Skeletal muscle tissue (tissue), 4 donors: ENCODE measurements around the gene ANGPTL2. TPM values are rescaled to one million over a fixed set of nuclear protein-coding genes. Genes with fewer than 3 reads are reported as not detected.
"Not testable (repeated sequence)": the region's sequence is repeated elsewhere in the genome, so short reads cannot be mapped to it uniquely, and the experiment has no call there.

Experiments
- H3K27ac ChIP-seq: one replicate; pipeline ENCODE4 v1.7.0; 2013; ENCODE audit warnings: mild to moderate bottlenecking, low read depth, low read length, inconsistent platforms
- H3K27me3 ChIP-seq, 3 donors: one replicate each; pipeline ENCODE4 v1.7.0; 2013; ENCODE audit warnings: low read length in 3 of 3; ENCODE audit not compliant: control insufficient read depth in 3 of 3, insufficient read depth in 3 of 3
- H3K36me3 ChIP-seq, 3 donors: one replicate each; pipeline ENCODE4 v1.7.0; 2013; ENCODE audit warnings: low read length in 3 of 3; ENCODE audit not compliant: control insufficient read depth in 3 of 3, insufficient read depth in 3 of 3
- H3K4me1 ChIP-seq, 3 donors: one replicate each; pipeline ENCODE4 v1.7.0; 2013; ENCODE audit warnings: low read length in 3 of 3, mild to moderate bottlenecking in 3 of 3; ENCODE audit not compliant: control insufficient read depth in 3 of 3, insufficient read depth in 3 of 3
- H3K4me3 ChIP-seq, 3 donors: one replicate each; pipeline ENCODE4 v1.7.0; 2013; ENCODE audit warnings: low read length in 3 of 3
- H3K9ac ChIP-seq, 3 donors: one replicate each; pipeline ENCODE4 v1.7.0; 2013; ENCODE audit warnings: low read length in 3 of 3, mild to moderate bottlenecking in 3 of 3, moderate library complexity in 2 of 3, low read depth in 1 of 3
- H3K9me3 ChIP-seq, 3 donors: one replicate each; pipeline ENCODE4 v1.7.0; 2013; ENCODE audit warnings: low read length in 3 of 3; ENCODE audit not compliant: control insufficient read depth in 3 of 3
- total RNA-seq: library from RNA; depleted of rRNA; stranded (reverse); fragments of >200 nt; gene quantifications from one replicate; pipeline ENCODE4 v1.2.3, GENCODE V29; 2014
- donor health status: Osteomylitis.

ANGPTL2 gene
- total RNA-seq, 1 donor from 2014 or later = 37.6 TPM

DNA sequence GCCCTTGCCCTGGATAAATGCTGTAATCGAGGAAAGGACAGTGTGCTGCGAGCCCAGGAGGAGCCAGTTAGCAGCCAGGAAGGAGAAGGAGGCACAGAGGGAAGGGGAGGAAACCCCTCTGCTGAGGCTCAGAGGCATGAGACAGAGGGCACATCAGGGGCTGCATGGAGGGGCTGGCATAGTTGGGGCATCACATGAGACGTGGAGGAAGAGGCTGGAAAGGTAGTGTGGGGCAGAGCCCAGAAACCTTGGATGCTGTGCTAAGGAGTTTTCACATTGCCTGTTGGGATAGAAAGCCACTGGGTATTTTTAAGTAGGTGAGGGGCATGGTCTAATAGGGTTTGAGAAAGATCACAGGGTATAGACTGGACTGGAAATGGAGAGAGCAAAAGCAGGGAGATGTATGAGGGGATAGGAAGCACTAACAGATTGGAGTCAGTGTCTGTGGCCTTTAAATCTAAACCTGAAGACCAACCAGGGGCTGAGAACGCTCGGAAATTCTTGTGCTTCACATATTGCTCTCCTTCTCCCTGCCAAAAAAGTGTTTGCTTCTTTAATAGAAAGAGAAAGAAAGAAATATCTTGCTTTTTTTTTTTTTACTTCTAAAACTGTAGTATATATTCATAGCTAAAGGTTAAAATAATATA, 33.0 kb upstream of the ANGPTL2 start:
- no peaks in the 10 kb centered on the region for H3K9me3 ChIP-seq

DNA sequence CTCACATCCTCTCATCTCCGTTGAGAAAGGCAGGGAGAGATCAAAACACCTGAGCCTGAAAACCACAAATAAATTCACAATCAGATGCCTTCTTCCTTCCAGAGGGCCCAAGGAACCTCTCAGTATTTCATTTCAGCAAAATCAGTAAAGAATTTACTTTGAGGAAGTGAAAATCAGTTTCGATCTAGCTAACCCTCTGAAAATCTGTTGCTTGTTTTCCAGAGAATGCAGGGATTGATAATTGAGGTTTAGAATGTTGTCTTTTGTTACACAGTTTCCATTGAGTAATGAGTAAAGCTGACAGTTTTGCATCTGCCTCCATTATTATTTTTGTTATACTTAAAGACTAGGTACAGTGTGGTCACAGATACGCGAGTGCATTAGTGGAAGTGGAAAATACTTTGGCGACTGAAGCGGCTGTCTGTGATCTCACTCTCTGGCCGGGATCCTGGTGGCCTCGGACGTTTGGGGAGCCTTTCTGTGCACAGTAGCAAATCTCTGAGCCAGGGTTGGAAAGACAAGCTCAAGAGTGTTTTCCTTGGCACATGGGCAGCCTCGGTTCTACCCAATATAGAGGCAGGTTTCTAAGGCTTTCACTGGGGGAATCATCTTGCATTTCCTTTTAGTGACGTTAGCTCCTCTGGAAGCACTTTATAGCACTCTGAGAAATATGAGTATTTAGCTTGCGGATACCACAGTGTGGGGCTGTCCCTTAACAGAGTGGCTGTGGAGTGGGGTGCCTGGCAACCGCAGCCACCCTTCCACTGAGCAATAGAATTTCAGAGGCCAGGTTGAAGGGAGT, 32.2 kb upstream of the ANGPTL2 start:
- Histone ChIP-seq H3K9ac (peak overlapping the region; percentile 52 to 74 (median 57)), H3K27me3 (no peaks in the 10 kb centered on the region), H3K36me3 (no peaks in the 10 kb centered on the region), H3K9me3 (no peaks in the 10 kb centered on the region), H3K4me1 (peaks cover 23 to 36% (median 32%) of the 10 kb centered on the region in 3 donors), H3K4me3 (peak overlapping the region; percentile 9 to 48 (median 41)), H3K27ac (peak overlapping the region; percentile 76)

More for the DNA sequence above, 33.0 kb upstream of the ANGPTL2 start:
- no peaks in the 10 kb centered on the region for H3K36me3 ChIP-seq
- no peaks in the 10 kb centered on the region for H3K27me3 ChIP-seq
- peak overlapping the region; percentile 52 to 74 (median 57) for H3K9ac ChIP-seq
- H3K4me3 ChIP-seq = peak overlapping the region in 1 of 3 donors; percentile 41
- peaks cover 28 to 40% (median 40%) of the 10 kb centered on the region in 3 donors for H3K4me1 ChIP-seq
- H3K27ac ChIP-seq = peak overlapping the region; percentile 76

DNA sequence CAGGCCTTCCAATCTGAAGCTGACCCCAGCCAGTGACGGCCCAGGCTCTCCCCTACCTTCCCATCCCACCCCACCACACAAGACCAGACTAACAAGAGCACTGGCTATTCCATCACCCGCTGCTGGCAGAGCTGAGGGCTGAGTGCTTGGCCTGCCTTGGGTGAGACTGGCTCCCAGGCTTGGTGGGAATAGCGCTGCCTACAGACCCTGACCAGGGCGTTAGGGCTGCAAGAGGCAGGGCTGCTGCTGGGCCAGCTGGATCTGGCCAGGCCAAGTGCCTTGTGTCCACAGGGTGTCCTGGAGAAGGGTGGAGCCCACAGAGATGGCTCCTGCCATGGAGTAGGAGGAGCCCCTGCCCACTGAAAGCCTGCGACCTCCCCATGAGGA, 31.6 kb upstream of the ANGPTL2 start:
- H3K27me3 ChIP-seq = no peaks in the 10 kb centered on the region
- H3K9ac ChIP-seq = peak overlapping the region in 2 of 3 donors; percentile 57 to 74
- no peaks in the 10 kb centered on the region for H3K9me3 ChIP-seq
- H3K4me3 ChIP-seq = no peak overlapping the region
- peak overlapping the region; percentile 76 for H3K27ac ChIP-seq
- H3K36me3 ChIP-seq = no peaks in the 10 kb centered on the region
- H3K4me1 ChIP-seq = peaks cover 18 to 31% (median 26%) of the 10 kb centered on the region in 3 donors

DNA sequence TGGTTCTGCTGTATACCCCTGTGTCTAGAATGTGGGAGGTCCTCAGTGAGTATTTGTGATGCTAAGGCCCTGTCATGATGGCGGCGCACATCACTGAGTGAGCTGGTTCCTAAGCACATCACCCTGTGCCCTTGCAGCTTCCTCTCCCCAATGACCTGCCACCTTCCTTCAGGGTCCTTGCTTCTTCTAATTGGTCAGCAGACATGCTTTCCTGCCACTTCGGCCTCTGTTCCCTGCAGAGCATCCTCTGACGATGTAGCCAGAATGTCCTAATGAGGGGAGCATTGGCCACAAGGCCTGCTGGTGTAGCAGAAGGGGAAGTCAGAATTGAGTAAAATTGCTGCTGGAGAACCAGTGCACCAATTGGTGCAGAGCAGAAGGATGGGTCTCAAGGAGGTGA, 31.1 kb upstream of the ANGPTL2 start:
- H3K9ac ChIP-seq = peak overlapping the region in 1 of 3 donors; percentile 35
- no peaks in the 10 kb centered on the region for H3K9me3 ChIP-seq
- peaks cover 15 to 29% (median 24%) of the 10 kb centered on the region in 3 donors for H3K4me1 ChIP-seq
- H3K27ac ChIP-seq = no peak overlapping the region
- H3K36me3 ChIP-seq = no peaks in the 10 kb centered on the region
- H3K4me3 ChIP-seq = no peak overlapping the region
- H3K27me3 ChIP-seq = no peaks in the 10 kb centered on the region

DNA sequence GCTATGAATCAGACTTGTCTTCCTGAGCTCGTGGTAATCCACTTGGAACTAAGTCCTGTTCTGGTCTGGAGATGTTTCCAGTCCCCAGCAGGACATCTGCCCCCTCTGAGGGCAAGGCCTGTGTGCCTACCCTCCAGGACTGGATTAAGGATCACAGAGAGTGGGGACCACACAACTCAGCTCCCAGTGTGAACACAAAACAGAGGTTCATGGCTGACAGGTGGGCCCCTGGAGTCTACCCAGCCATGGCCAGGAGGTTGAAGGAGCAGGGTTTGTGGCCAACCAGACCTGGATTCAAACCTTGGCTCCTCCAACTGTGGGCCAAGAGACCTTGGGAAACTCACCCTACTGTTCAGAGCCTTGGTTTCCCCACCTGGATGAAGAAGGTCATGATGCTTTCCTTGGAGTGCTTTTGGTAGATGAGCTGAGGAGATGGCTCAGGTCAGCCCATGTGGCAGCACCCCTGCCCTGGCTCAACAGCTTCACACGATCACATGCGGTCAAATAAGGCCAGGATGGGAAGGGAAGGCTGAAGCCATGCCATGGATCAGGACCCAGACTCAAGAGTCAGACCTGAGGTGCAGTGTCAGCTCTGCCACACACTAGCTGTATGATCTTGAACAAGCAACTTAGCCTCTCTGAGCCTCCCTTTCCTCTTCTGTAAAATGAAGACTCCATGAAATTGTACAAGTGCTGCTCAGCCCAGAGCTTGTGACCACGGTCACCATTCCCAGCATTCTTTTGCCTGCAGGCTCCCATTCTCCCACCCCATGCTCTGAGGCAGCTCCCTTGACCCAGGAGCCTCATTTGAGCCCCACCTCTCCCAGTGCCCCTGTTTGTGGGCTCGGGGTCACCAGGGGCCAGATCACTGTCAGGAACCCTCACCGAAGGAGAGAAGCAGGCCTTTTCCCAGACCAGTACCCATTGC, 27.3 kb upstream of the ANGPTL2 start:
- peaks cover 13 to 27% (median 23%) of the 10 kb centered on the region in 3 donors for H3K4me1 ChIP-seq
- no peaks in the 10 kb centered on the region for H3K36me3 ChIP-seq
- H3K27me3 ChIP-seq = no peaks in the 10 kb centered on the region
- H3K4me3 ChIP-seq = no peak overlapping the region
- H3K27ac ChIP-seq = no peak overlapping the region
- no peaks in the 10 kb centered on the region for H3K9me3 ChIP-seq
- H3K9ac ChIP-seq = no peak overlapping the region

DNA sequence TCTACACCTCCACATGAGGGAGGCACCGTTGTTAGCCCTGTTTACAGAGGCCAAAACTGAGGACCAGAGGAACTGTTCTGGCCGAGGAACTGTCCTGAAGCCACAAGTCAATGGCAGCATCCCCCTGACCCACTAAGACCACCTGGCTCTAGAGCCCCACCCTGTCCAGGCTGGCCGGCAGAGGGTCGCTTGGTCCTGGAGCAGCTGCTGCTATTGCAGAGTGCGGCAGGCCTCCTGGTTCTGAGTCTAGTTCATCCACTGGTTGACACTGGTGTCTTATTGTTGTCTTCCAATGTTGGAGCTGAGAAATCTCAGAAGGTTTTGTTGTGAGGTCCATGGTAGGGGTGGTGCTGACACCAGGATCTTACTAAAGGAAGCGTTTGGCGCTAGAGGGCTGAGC, 26.6 kb upstream of the ANGPTL2 start:
- H3K4me1 ChIP-seq = peaks cover 11 to 26% (median 22%) of the 10 kb centered on the region in 3 donors
- no peak overlapping the region for H3K27ac ChIP-seq
- no peaks in the 10 kb centered on the region for H3K27me3 ChIP-seq
- H3K4me3 ChIP-seq = no peak overlapping the region
- no peaks in the 10 kb centered on the region for H3K36me3 ChIP-seq
- H3K9ac ChIP-seq = no peak overlapping the region
- no peaks in the 10 kb centered on the region for H3K9me3 ChIP-seq

DNA sequence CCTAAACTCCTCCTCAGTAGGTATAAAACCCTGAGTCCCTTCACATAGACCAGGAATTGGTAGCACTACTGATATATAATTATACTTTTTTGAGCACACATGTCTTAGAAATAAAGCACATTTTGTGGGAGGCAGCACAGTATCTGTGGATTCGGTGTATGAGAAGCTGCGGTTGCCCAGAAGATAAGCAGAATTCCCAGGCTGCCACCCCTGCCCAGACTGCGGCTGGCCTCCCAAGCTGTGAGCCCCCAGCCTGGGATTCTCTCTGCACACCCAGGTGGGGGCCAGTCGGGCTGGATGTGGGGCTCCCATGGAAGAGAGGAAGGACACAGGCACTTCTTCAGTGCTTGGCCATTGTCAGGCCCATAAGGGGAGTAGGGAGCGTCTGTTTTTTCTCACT, 25.6 kb upstream of the ANGPTL2 start:
- Histone ChIP-seq H3K27ac (no peak overlapping the region), H3K9me3 (no peaks in the 10 kb centered on the region), H3K36me3 (no peaks in the 10 kb centered on the region), H3K4me1 (peaks cover 12 to 23% (median 18%) of the 10 kb centered on the region in 3 donors), H3K9ac (no peak overlapping the region), H3K4me3 (no peak overlapping the region), H3K27me3 (no peaks in the 10 kb centered on the region)

DNA sequence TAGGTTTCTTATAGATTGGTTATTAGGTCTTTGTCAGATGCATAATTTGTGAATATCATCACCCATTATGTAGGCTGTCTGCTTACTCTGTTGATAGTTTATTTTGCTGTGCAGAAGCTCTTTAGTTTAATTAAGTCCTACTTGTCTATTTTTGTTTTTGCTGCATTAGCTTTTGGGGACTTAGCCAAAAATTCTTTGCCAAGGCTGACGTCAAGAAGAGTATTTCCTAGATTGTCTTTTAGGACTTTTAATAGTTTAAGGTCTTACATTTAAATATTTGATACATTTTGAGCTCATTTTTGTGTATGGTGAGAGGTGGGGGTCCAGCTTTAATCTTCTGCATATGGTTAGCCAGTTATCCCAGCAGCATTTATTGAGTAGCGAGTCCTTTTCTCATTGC, 24.8 kb upstream of the ANGPTL2 start:
- Histone ChIP-seq H3K4me1 (peaks cover 16 to 23% (median 21%) of the 10 kb centered on the region in 3 donors), H3K9me3 (no peaks in the 10 kb centered on the region), H3K9ac (no peak overlapping the region), H3K27ac (no peak overlapping the region), H3K27me3 (no peaks in the 10 kb centered on the region), H3K4me3 (no peak overlapping the region), H3K36me3 (no peaks in the 10 kb centered on the region)

DNA sequence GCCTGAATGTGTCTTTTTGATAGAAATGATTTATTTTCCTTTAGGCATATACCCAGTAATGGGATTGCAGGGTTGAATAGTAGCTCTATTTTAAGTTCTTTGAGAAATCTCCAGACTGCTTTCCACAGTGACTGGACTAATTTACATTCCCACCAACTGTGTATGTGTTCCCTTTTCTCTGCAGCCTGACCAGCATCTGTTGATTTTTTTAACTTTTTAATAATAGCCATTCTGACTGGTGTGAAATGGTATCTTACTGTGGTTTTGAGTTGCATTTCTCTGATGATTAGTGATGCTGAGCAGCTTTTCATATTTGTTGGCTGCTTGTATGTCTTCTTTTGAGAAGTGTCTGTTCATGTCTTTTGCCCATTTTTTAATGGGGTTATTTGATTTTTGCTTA, 24.4 kb upstream of the ANGPTL2 start:
- not testable (repeated sequence) for H3K9ac ChIP-seq, H3K27me3 ChIP-seq, H3K4me3 ChIP-seq, H3K27ac ChIP-seq, H3K9me3 ChIP-seq, H3K36me3 ChIP-seq
- peaks cover 16 to 25% (median 23%) of the 10 kb centered on the region in 3 donors for H3K4me1 ChIP-seq
